Measurements from ENCODE around the gene PADI2. TPM values are rescaled to one million over a fixed set of nuclear protein-coding genes. Genes with fewer than 3 reads are reported as not detected.

The PADI2 gene
- total RNA-seq, 1 donor from 2014 or later: 0.49 TPM

- Histone ChIP-seq H3K4me1 (peaks cover 8% of the 10 kb centered on the region), H3K27ac (replicated peaks) (no peak overlapping the region)
- intact Hi-C loops (cut with micrococcal nuclease): no loop called here
Observed at GRCh38 chr1:17112076-17112475, 7.2 kb downstream of the PADI2 start.

DNA sequence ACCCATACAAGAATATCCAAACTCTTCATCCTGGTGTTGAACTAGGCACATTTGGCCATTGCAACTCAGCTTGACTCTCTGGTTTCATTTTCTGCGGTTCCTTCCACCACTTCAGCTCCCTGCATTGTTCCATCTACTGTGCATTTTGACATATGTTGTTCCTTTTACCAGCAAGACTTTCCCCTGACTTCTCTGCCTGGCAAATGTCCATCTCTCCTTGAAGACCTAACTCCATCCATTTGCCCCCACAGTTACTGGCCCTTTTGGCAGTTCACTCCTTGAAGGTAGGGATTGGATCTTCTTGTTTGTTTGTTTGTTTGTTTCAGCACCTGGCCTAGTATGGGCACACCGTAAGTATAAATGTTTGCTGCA lies 8.7 kb downstream of the PADI2 start:
- H3K36me3 ChIP-seq: no peaks in the 10 kb centered on the region
- H3K4me1 ChIP-seq: peaks cover 8% of the 10 kb centered on the region
- no peak for DNase-seq
- no peak overlapping the region for H3K27ac ChIP-seq (replicated peaks)
- intact Hi-C loops (cut with micrococcal nuclease): no loop called here
- no peak for TF ChIP-seq CTCF (IDR thresholded peaks at IDR 0.05; ENCODE audit: borderline replicate concordance)
- H3K9me3 ChIP-seq (replicated peaks): no peaks in the 10 kb centered on the region
- no peak overlapping the region for H3K4me3 ChIP-seq
- peaks cover 28% of the 10 kb centered on the region for H3K27me3 ChIP-seq (ENCODE audit: low read depth)

More at GRCh38 chr1:17112076-17112475, 7.2 kb downstream of the PADI2 start:
- no peak for DNase-seq
- Histone ChIP-seq H3K36me3 (no peaks in the 10 kb centered on the region), H3K9me3 (replicated peaks) (no peaks in the 10 kb centered on the region), H3K4me3 (no peak overlapping the region), H3K27me3 (ENCODE audit: low read depth) (peaks cover 37% of the 10 kb centered on the region)
- TF ChIP-seq CTCF (IDR thresholded peaks at IDR 0.05; ENCODE audit: borderline replicate concordance): no peak

DNA sequence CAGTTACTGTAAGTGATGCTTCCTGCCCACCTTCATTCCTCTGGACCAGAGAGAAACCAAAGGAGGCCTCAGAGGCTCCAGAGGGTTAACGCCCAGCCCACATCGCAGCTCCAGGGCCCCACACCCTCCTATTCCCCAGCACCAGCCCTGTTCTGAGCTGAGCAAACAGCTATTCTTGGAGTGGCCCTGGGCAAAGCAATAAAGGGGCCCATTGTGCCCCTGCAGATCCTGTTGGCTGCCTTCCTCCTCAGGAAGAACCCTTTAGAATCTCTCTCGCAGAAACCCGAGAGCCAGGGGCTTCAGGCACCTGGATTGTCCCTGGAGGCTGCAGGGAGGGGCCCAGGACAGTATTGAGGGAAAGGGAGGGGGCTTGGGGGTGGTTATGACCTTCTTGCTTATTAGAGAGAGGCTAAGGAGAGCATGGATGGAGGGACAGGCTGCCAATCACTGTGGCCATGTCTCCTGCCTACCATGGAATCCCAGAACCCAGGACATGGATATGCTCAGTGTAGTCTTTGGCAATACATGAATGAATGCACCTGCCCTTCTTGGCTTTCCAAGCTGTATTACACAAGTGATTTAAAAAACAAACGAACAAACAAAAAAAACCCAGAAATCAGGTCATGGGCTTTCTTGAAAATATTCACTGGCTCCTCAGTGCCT lies 9.2 kb downstream of the PADI2 start:
- H3K4me1 ChIP-seq: peaks cover 8% of the 10 kb centered on the region
- intact Hi-C loops (cut with micrococcal nuclease): no loop called here
- no peak for DNase-seq
- H3K27me3 ChIP-seq (ENCODE audit: low read depth): peaks cover 24% of the 10 kb centered on the region
- TF ChIP-seq CTCF (IDR thresholded peaks at IDR 0.05; ENCODE audit: borderline replicate concordance): no peak
- H3K27ac ChIP-seq (replicated peaks): no peak overlapping the region
- no peaks in the 10 kb centered on the region for H3K36me3 ChIP-seq
- H3K4me3 ChIP-seq: no peak overlapping the region
- H3K9me3 ChIP-seq (replicated peaks): no peaks in the 10 kb centered on the region

GRCh38 chr1:17108786-17109185 lies 10.5 kb downstream of the PADI2 start:
- no peaks in the 10 kb centered on the region for H3K9me3 ChIP-seq (replicated peaks)
- peaks cover 19% of the 10 kb centered on the region for H3K27me3 ChIP-seq (ENCODE audit: low read depth)
- no peak for DNase-seq
- no peak overlapping the region for H3K27ac ChIP-seq (replicated peaks)
- H3K4me3 ChIP-seq: no peak overlapping the region
- no peak for TF ChIP-seq CTCF (IDR thresholded peaks at IDR 0.05; ENCODE audit: borderline replicate concordance)
- peaks cover 4% of the 10 kb centered on the region for H3K4me1 ChIP-seq
- intact Hi-C loops (cut with micrococcal nuclease): no loop called here
- H3K36me3 ChIP-seq: no peaks in the 10 kb centered on the region

DNA sequence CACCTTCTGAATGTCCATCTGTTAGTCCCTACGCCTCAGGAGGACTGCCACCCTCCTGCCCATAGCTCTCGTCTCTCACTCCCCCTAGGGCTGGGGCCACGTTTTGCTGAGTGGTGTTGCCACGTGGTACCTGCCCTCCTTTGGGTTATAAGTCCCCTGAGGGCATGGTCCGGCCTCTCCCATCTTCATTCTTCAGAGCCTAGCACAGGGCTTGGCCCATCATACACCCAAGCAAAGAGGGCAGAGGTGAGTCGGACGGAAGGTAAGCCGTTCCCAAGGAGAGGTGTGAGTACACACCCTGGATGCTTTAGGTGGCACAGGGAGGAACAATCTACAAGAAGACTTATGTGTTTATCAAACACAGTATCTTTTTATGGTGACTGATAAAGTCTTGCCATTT lies 10.9 kb downstream of the PADI2 start:
- Histone ChIP-seq H3K27me3 (ENCODE audit: low read depth) (peaks cover 20% of the 10 kb centered on the region), H3K27ac (replicated peaks) (no peak overlapping the region), H3K9me3 (replicated peaks) (no peaks in the 10 kb centered on the region), H3K36me3 (no peaks in the 10 kb centered on the region), H3K4me1 (no peaks in the 10 kb centered on the region), H3K4me3 (no peak overlapping the region)
- intact Hi-C loops (cut with micrococcal nuclease): no loop called here
- DNase-seq: no peak
- no peak for TF ChIP-seq CTCF (IDR thresholded peaks at IDR 0.05; ENCODE audit: borderline replicate concordance)
